NCI-H1930 (cell line): ENCODE data around the gene PPP2R3B.

Experiments used
- DNase-seq, 2 experiments: peaks; one replicate each; lab custom pipeline; 2025; lab: John Stamatoyannopoulos, UW

PPP2R3B gene

DNA sequence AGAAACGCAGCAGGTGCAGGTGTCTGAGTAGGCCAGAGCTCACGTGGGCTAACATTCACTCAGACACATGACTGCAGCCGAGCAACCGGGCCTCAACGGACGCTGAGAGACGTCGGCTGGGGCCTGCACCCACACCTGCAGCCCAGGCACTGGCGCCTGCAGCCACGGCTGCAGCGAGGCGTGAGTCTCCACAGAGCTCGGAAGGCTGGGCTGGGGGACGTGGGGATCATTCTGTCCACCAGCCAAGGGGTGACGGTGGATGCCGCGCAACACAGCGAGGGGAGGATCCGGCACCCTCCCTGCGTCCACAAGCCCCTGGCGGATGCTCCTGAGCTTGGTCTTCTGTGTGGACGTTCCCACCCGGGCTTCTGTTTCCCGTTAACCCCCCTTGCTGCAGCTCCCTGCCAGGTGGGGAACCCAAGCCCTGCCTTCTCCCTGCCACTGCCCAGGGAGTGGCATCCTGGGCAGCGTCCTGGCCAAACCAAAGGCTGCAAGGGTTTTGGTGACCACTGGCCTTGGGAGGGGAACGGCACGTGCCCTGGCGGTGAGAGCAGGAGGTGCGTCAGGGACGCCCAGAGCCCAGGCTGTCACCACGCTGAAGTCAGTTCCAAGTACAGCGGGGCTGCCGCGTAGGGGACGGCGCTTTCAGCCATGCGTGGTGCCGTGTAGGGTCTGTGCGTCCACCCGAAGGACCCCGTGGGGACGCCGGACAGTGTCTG, 16.3 kb downstream of the PPP2R3B start:
- DNase-seq, result no peak

- no peak for DNase-seq
Observed at GRCh38 chrX:369563-370101, 17.1 kb downstream of the PPP2R3B start.

- no peak for DNase-seq
Observed at GRCh38 chrX:368811-369562, 17.7 kb downstream of the PPP2R3B start.

GRCh38 chrX:367866-368265, 18.8 kb downstream of the PPP2R3B start:
- DNase-seq, result no peak

DNA sequence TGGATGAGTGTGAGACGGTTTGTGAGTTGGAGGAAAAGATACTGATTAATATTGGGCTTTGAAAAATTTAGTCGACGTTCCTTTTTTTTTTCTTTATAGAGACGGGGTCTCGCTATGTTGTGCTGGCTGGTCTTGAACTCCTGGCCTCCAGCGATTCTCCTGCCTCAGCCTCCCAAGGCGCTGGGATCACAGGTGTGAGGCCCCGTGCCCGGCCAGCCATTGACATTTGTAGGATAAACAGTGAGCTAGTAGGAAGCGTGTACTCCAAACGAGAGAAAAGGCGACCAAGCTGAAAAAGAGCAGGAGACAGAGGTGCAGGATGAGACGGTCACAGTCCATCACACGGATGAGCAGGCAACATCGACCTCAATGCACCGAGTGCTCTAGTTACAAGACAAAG, 19.4 kb downstream of the PPP2R3B start:
- no peak for DNase-seq

- DNase-seq, result no peak
Observed at GRCh38 chrX:363621-364375, 22.9 kb downstream of the PPP2R3B start.

- no peak for DNase-seq
Observed at GRCh38 chrX:362937-363620, 23.6 kb downstream of the PPP2R3B start.

GRCh38 chrX:362351-362750, 24.4 kb downstream of the PPP2R3B start:
- DNase-seq, result no peak

- DNase-seq, result no peak
Observed at GRCh38 chrX:361231-362145, 25.2 kb downstream of the PPP2R3B start.

- no peak for DNase-seq
Observed at GRCh38 chrX:360496-361150, 26.1 kb downstream of the PPP2R3B start.

DNA sequence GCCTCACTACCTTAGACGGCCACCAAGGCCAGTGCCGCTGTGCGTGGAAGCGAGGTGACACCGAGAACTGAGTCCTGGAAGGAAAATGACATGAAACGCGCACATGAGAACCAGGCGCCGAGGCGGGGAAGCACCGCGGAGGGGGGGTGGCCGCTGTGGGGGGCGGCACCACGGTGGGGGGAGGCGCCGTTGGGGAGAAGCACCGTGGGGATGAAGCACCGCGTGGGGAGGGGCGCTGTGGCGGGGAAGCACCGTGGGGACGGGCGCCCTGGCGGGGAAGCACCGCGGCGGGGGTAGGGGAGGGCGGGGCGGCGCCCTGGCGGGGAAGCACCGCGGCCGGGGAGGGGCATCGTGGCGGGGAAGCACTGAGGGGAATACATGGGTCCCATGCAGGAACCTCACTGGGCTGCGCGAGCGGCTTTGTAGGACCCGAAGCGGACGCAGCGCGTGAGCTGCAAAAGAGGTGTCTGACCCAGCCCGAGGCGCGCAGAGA, 28.0 kb downstream of the PPP2R3B start:
- DNase-seq, result no peak

- DNase-seq, result no peak
Observed at GRCh38 chrX:357693-358471, 28.8 kb downstream of the PPP2R3B start.

DNA sequence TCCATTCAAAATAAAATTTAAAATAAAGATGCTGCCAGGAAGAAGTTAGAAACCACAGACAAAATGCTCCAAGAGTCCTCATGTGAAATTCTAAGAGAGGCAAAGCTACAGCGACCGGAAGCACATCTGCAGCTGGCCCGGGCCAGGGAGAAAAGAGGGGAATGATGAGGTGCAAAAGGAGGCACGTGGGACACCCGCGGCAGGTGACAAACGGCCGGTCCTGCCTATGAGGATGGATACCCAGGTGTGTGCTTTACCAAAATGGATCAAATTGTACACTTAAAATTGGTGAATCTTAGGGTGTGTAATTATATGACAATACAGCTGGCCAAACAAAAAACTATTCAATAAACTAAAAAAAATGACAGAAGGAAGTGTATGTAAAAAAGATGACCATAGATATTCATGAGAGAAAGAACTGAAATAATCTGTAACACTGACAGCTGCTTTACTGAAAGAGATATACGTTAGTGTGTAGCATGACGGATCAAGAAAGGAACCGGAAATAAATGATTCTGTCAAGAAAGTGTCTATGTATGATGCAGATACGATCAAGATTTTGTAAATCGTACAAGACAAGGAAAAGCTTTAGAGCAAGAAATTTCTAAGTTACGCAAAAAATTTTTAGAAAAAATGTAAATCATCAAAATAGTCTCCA, 29.5 kb downstream of the PPP2R3B start:
- DNase-seq, result no peak

DNA sequence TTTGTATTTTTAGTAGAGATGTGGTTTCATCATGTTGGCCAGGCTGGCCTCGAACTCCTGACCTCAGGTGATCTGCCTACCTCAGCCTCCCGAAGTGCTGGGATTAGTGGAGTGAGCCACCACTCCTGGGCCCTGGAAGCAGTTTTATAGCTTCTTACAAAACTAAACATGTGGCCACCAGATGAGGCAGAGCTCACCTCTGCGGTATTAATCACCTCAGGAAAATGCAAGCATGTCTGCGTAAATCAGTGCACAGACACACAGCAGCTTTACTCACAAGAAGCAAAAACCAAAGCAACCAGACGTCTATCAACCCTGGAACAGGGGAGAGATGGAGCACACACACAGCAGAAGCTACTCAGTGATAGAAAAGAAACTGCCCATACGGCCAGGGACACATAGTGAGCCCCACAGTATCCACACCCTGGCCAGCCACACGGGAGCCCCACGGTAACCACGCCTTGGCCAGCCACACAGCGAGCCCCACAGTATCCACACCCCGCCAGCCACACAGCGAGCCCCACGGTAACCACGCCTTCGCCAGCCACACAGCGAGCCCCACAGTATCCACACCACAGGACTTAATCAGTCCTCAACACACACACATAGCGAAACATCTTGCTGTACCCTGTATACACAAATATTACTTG, 30.2 kb downstream of the PPP2R3B start:
- DNase-seq, result no peak

- no peak for DNase-seq
Observed at GRCh38 chrX:355329-356050, 31.2 kb downstream of the PPP2R3B start.

DNA sequence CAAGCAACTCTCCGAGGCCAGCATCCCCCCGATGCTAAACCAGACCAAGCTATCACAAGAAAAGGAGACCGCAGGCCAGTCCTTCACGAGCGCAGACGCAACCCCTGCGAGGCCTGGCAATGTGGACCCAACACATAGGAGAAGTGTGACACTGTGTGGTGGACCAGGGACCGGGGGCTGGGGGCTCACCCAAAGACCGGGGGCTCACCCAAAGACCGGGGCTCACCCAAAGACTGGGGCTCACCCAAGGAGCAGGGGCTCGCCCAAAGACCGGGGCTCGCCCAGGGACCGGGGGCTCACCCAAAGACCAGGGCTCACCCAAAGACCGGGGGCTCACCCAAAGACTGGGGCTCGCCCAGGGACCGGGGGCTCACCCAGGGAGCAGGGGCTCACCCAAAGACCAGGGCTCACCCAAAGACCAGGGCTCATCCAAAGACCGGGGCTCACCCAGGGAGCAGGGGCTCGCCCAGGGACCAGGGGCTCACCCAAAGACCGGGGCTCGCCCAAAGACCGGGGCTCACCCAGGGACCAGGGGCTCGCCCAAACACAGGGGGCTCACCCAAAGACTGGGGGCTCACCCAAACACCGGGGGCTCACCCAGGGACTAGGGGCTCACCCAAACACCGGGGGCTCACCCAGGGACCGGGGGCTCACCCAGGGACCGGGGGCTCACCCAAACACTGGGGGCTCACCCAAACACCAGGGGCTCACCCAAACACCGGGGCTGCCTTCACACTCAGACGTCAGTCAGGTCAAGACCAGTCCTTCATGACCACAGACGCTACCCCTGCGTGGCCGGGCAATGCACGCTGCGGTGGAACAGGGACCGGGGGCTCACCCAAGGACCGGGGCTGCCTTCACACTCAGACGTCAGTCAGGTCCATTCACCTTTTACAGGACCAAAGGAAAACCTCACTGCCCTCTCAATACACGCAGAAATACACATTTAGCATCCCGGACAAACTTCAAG, 32.9 kb downstream of the PPP2R3B start:
- DNase-seq, result no peak
